Muscle of back (tissue), 10 donors: ENCODE results near the gene DEFB119. TPM values are rescaled to one million over a fixed set of nuclear protein-coding genes. Genes with fewer than 3 reads are reported as not detected.

ENCODE experiments used
- polyA plus RNA-seq, 10 donors: library from polyadenylated mRNA; unstranded; fragments of 120-200 nt; gene quantifications; one replicate each; pipeline ENCODE4 v1.2.1, GENCODE V29; 2013; ENCODE audit not compliant: insufficient read length in 10 of 10

DEFB119 gene
- polyA plus RNA-seq, 10 donors: not detected

Other genes starting within 250 kb of the DEFB119 start
- not detected for gene DEFB115, start 132.9 kb downstream of the DEFB119 start, polyA plus RNA-seq
- not detected for gene DEFB116, start 82.0 kb downstream of the DEFB119 start, polyA plus RNA-seq
- not detected for gene DEFB118, start 22.0 kb downstream of the DEFB119 start, polyA plus RNA-seq
- gene DEFB121, start 15.6 kb upstream of the DEFB119 start, polyA plus RNA-seq: not detected
- gene DEFB123, start 50.0 kb upstream of the DEFB119 start, polyA plus RNA-seq: not detected
- 1 to 10 TPM in 6 of 10 donors, under 1 TPM in 4; 0.59 to 2.6 (median 1.1) TPM for gene DEFB124, start 84.5 kb upstream of the DEFB119 start, polyA plus RNA-seq
- 1 to 10 TPM; 4.4 to 8.5 (median 6.0) TPM for gene REM1, start 84.7 kb upstream of the DEFB119 start, polyA plus RNA-seq
- gene HM13, start 123.9 kb upstream of the DEFB119 start, polyA plus RNA-seq: 100 to 1,000 TPM in 1 of 10 donors, 10 to 100 TPM in 9; 70.3 to 105 (median 79.2) TPM
- 10 to 100 TPM; 14.0 to 46.5 (median 29.0) TPM for gene ID1, start 214.7 kb upstream of the DEFB119 start, polyA plus RNA-seq
- 10 to 100 TPM in 2 of 10 donors, 1 to 10 TPM in 8; 6.9 to 11.3 (median 9.1) TPM for gene COX4I2, start 247.3 kb upstream of the DEFB119 start, polyA plus RNA-seq